CD14-positive monocyte (primary cell): Measurements from ENCODE around the gene PUM2. TPM values are rescaled to one million over a fixed set of nuclear protein-coding genes. Genes with fewer than 3 reads are reported as not detected.
A peak's percentile ranks its signal among the peaks of the same experiment; 100 is the strongest.

Source experiments
- DNase-seq, 3 donors: peaks; one replicate each; pipeline ENCODE4 v3.0.0-alpha.2; 2011 to 2022
- H2AFZ ChIP-seq: 2 replicates; pipeline ENCODE4 v1.6.0; 2012; ENCODE audit warnings: mild to moderate bottlenecking, low read depth, low read length, inconsistent platforms; ENCODE audit not compliant: insufficient read depth, poor library complexity, severe bottlenecking
- H3K27ac ChIP-seq, 2 donors: 1 replicate in 1 of 2; 2 replicates in 1 of 2; pipeline ENCODE4 v1.5.1; 2012 to 2013; ENCODE audit warnings: low read length in 2 of 2, control low read depth in 1 of 2, inconsistent platforms in 1 of 2, low read depth in 1 of 2, mild to moderate bottlenecking in 1 of 2
- H3K27me3 ChIP-seq, 2 donors: one replicate each; pipeline versions ENCODE4 v1.6.0 to v1.6.1; 2011 to 2013; ENCODE audit warnings: low read length in 2 of 2; ENCODE audit not compliant: control insufficient read depth in 2 of 2, insufficient read depth in 2 of 2
- H3K36me3 ChIP-seq, 2 donors: replicated peaks in 1 of 2; 1 replicate in 1 of 2; 2 replicates in 1 of 2; pipeline versions ENCODE4 v1.5.1 to v1.6.1; 2012 to 2013; ENCODE audit warnings: low read length in 2 of 2, control low read depth in 1 of 2, inconsistent platforms in 1 of 2, mild to moderate bottlenecking in 1 of 2; ENCODE audit not compliant: insufficient read depth in 2 of 2, control insufficient read depth in 1 of 2
- H3K4me1 ChIP-seq, 2 donors: 1 replicate in 1 of 2; 2 replicates in 1 of 2; pipeline versions ENCODE4 v1.5.1 to v1.6.1; 2012 to 2013; ENCODE audit warnings: low read length in 2 of 2, control low read depth in 1 of 2, inconsistent platforms in 1 of 2, mild to moderate bottlenecking in 1 of 2, moderate library complexity in 1 of 2; ENCODE audit not compliant: insufficient read depth in 2 of 2, control insufficient read depth in 1 of 2
- H3K4me2 ChIP-seq: replicated peaks from 2 replicates; pipeline ENCODE3; 2012; ENCODE audit warnings: low read length, moderate library complexity, mild to moderate bottlenecking; ENCODE audit not compliant: poor library complexity, severe bottlenecking; ENCODE audit errors: extremely low read depth
- H3K4me3 ChIP-seq, 3 experiments: fragments of 200-600 bp in 1 of 3; sonication (generic) in 1 of 3; replicated peaks in 1 of 3; 1 replicate in 2 of 3; 2 replicates in 1 of 3; pipeline ENCODE4 v1.5.1; 2011 to 2013; ENCODE audit warnings: low read length in 3 of 3, mild to moderate bottlenecking in 3 of 3, control low read depth in 2 of 3, low read depth in 2 of 3, inconsistent platforms in 1 of 3, moderate library complexity in 1 of 3
- H3K79me2 ChIP-seq: 2 replicates; pipeline ENCODE4 v1.6.0; 2012; ENCODE audit warnings: mild to moderate bottlenecking, control low read depth, inconsistent platforms, low read length, moderate library complexity; ENCODE audit not compliant: insufficient read depth
- H3K9ac ChIP-seq: 2 replicates; pipeline ENCODE4 v1.6.0; 2017; ENCODE audit warnings: low read length, mild to moderate bottlenecking; ENCODE audit not compliant: insufficient read depth, poor library complexity, severe bottlenecking
- H3K9me3 ChIP-seq, 2 donors: replicated peaks in 1 of 2; 1 replicate in 1 of 2; 2 replicates in 1 of 2; pipeline versions ENCODE4 v1.5.1 to v1.6.1; 2012 to 2013; ENCODE audit warnings: low read length in 2 of 2, control low read depth in 1 of 2; ENCODE audit not compliant: control insufficient read depth in 1 of 2, insufficient read depth in 1 of 2
- H4K20me1 ChIP-seq: 2 replicates; pipeline ENCODE4 v1.6.0; 2012; ENCODE audit warnings: mild to moderate bottlenecking, low read length, control low read depth, moderate library complexity; ENCODE audit not compliant: insufficient read depth
- H3K27ac Mint-ChIP-seq, 7 donors: one replicate each; pipeline ENCODE4 v1.8.0; 2020; ENCODE audit warnings: mild to moderate bottlenecking in 7 of 7, mixed read lengths in 7 of 7, moderate library complexity in 6 of 7, inconsistent platforms in 2 of 7
- H3K27me3 Mint-ChIP-seq, 3 donors: one replicate each; pipeline ENCODE4 v1.8.0; 2021 to 2022; ENCODE audit warnings: low read depth in 3 of 3, mild to moderate bottlenecking in 3 of 3, mixed read lengths in 3 of 3, moderate library complexity in 3 of 3, inconsistent platforms in 1 of 3
- H3K36me3 Mint-ChIP-seq, 2 donors: one replicate each; pipeline ENCODE4 v1.8.0; 2020; ENCODE audit warnings: mixed read lengths in 2 of 2, inconsistent platforms in 1 of 2, mild to moderate bottlenecking in 1 of 2
- H3K4me1 Mint-ChIP-seq: one replicate; pipeline ENCODE4 v1.8.0; 2020; ENCODE audit warnings: mild to moderate bottlenecking, mixed read lengths
- H3K4me3 Mint-ChIP-seq, 2 donors: one replicate each; pipeline ENCODE4 v1.8.0; 2020; ENCODE audit warnings: mild to moderate bottlenecking in 2 of 2, mixed read lengths in 2 of 2, moderate library complexity in 1 of 2
- H3K9me3 Mint-ChIP-seq, 7 donors: one replicate each; pipeline ENCODE4 v1.8.0; 2020 to 2022; ENCODE audit warnings: mixed read lengths in 7 of 7, mild to moderate bottlenecking in 6 of 7, moderate library complexity in 6 of 7, inconsistent platforms in 2 of 7
- CTCF ChIP-seq: fragments of 200-600 bp; IDR thresholded peaks from one replicate; pipeline ENCODE4 v1.8.0; 2022; ENCODE audit warnings: antibody characterized with exemption, mild to moderate bottlenecking
- WGBS: methylation state at CpG from one replicate; pipeline ENCODE4 v1.1.5; 2013; ENCODE audit warnings: missing lambda C conversion rate; ENCODE audit not compliant: insufficient coverage; 5-methylcytosine and 5-hydroxymethylcytosine counted together
- intact Hi-C, 2 donors: fragments of 100-400 bp; cut with micrococcal nuclease; formaldehyde crosslinking; loops; one replicate each; pipeline versions ENCODE4 v1.15.0 to v1.15.1; 2023
- polyA plus RNA-seq, 3 donors: library from polyadenylated mRNA; depleted of rRNA in 1 of 3; unstranded in 2 of 3; stranded (reverse) in 1 of 3; fragments of 300-500 nt in 2 of 3; fragments of >200 nt in 1 of 3; fragmentation: Illumina TruSeq in 2 of 3; gene quantifications; 1 replicate in 2 of 3; 2 replicates in 1 of 3; pipeline ENCODE4 v1.2.3, GENCODE V29; 2012 to 2021

Gene PUM2
- polyA plus RNA-seq, 3 donors = 7.2 to 22.4 (median 8.3) TPM

- TF ChIP-seq CTCF = no peak
- peak overlapping the region in 1 of 7 donors; percentile 29 for H3K27ac Mint-ChIP-seq
- Histone ChIP-seq H3K27me3 (no peaks in the 10 kb centered on the region), H3K4me3 (no peak overlapping the region), H3K4me2 (no peak overlapping the region), H3K9ac (no peak overlapping the region), H4K20me1 (no peaks in the 10 kb centered on the region), H2AFZ (no peak overlapping the region), H3K36me3 (no peaks in the 10 kb centered on the region), H3K9me3 (no peaks in the 10 kb centered on the region), H3K4me1 (no peaks in the 10 kb centered on the region), H3K27ac (no peak overlapping the region), H3K79me2 (no peaks in the 10 kb centered on the region)
- no peaks in the 10 kb centered on the region for H3K36me3 Mint-ChIP-seq
- peaks cover 0 to 4% (median 4%) of the 10 kb centered on the region in 3 donors for H3K27me3 Mint-ChIP-seq
- peaks cover 0 to 1% (median 0%) of the 10 kb centered on the region in 7 donors for H3K9me3 Mint-ChIP-seq
- WGBS = 89% methylated on average over 4 of the region's 9 CpGs
- intact Hi-C loops = no loop called here
- DNase-seq = no peak
- H3K4me3 Mint-ChIP-seq = no peak overlapping the region
- no peaks in the 10 kb centered on the region for H3K4me1 Mint-ChIP-seq
These were observed 136.7 kb downstream of the PUM2 start for GRCh38 chr2:20213651-20214565.

- Mint-ChIP-seq H3K36me3 (no peaks in the 10 kb centered on the region), H3K27ac (no peak overlapping the region), H3K27me3 (peaks cover 0 to 4% (median 4%) of the 10 kb centered on the region in 3 donors), H3K4me1 (no peaks in the 10 kb centered on the region), H3K9me3 (peaks cover 0 to 1% (median 0%) of the 10 kb centered on the region in 7 donors), H3K4me3 (no peak overlapping the region)
- intact Hi-C loops = no loop called here
- Histone ChIP-seq H3K27me3 (no peaks in the 10 kb centered on the region), H3K9me3 (no peaks in the 10 kb centered on the region), H3K9ac (no peak overlapping the region), H3K4me1 (no peaks in the 10 kb centered on the region), H3K4me2 (no peak overlapping the region), H3K79me2 (no peaks in the 10 kb centered on the region), H3K36me3 (no peaks in the 10 kb centered on the region), H3K4me3 (no peak overlapping the region), H3K27ac (no peak overlapping the region), H4K20me1 (no peaks in the 10 kb centered on the region), H2AFZ (no peak overlapping the region)
- no peak for DNase-seq
- WGBS = 94% methylated on average over 12 of the region's 16 CpGs
- TF ChIP-seq CTCF = no peak
These were observed 137.7 kb downstream of the PUM2 start for GRCh38 chr2:20212871-20213503.
